Right lobe of liver (tissue), 4 donors: ENCODE results near the gene SHISA6.

Source experiments
- POLR2A ChIP-seq: fragments of 450-650 bp; IDR thresholded peaks from one replicate; pipeline ENCODE4 v1.6.1; 2017; ENCODE audit warnings: antibody characterized with exemption, mild to moderate bottlenecking
- TF ChIP-seq, protein P1 (sequence below), 4 donors: fragments of 200-600 bp in 3 of 4; fragments of 450-650 bp in 1 of 4; IDR thresholded peaks; one replicate each; pipeline versions ENCODE4 v1.5.1 to v1.8.0; 2016 to 2022; ENCODE audit warnings: antibody characterized with exemption in 4 of 4, mild to moderate bottlenecking in 2 of 4
- donor health status: DM: no; HTN: no; CAD: no.
- donor health status: DM: no; HTN: no; CAD: no.
- donor health status: DM: no; HTN: yes; CAD: no.

DNA sequence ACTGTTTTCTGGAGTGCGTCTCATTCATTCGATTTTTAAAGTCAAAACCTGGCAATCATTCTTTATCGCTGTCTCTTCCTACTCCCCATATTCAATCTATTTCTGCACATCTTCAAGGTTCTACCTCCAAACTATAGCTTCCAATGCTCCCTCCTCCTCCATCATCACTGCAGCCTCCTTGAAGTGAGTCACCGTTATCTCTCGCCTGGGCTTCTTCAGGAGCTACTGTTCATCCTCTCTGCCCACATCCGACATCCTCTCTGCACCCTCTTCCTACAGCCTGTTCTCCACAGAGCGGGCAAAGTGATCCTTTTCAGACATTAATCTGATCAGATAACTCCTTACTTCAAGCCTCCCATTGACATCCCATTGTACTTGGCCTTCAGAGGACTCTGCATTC lies 213.1 kb downstream of the SHISA6 start:
- TF ChIP-seq, protein P1, sequence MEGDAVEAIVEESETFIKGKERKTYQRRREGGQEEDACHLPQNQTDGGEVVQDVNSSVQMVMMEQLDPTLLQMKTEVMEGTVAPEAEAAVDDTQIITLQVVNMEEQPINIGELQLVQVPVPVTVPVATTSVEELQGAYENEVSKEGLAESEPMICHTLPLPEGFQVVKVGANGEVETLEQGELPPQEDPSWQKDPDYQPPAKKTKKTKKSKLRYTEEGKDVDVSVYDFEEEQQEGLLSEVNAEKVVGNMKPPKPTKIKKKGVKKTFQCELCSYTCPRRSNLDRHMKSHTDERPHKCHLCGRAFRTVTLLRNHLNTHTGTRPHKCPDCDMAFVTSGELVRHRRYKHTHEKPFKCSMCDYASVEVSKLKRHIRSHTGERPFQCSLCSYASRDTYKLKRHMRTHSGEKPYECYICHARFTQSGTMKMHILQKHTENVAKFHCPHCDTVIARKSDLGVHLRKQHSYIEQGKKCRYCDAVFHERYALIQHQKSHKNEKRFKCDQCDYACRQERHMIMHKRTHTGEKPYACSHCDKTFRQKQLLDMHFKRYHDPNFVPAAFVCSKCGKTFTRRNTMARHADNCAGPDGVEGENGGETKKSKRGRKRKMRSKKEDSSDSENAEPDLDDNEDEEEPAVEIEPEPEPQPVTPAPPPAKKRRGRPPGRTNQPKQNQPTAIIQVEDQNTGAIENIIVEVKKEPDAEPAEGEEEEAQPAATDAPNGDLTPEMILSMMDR (IDR thresholded peaks at IDR 0.05), result no peak
- TF ChIP-seq POLR2A, result no peak
